Activated T-helper 2 cell treated with anti-CD3 and anti-CD28 coated beads, Interferon-gamma antibody, Interleukin-2, Interleukin-4, amounts not matched to agents 10 μg/mL and 5 μg/mL and 100 μg/mL, durations not matched to agents 14 hours and 24 hours and 36 hours (primary cell): ENCODE measurements around the gene CXCR4. TPM values are rescaled to one million over a fixed set of nuclear protein-coding genes. Genes with fewer than 3 reads are reported as not detected.
A peak's percentile ranks its signal among the peaks of the same experiment; 100 is the strongest.

Experiments used
- DNase-seq: peaks from one replicate; pipeline ENCODE4 v3.0.0; 2021; ENCODE audit warnings: low spot score
- H3K27ac Mint-ChIP-seq: one replicate; pipeline ENCODE4 v1.8.0; 2021; ENCODE audit warnings: mixed read lengths
- H3K27me3 Mint-ChIP-seq: one replicate; pipeline ENCODE4 v1.8.0; 2021; ENCODE audit warnings: low read depth, mixed read lengths
- H3K36me3 Mint-ChIP-seq: one replicate; pipeline ENCODE4 v1.8.0; 2021; ENCODE audit warnings: low read depth, mixed read lengths
- H3K4me1 Mint-ChIP-seq: one replicate; pipeline ENCODE4 v1.8.0; 2021; ENCODE audit warnings: low read depth, mixed read lengths
- H3K4me3 Mint-ChIP-seq: one replicate; pipeline ENCODE4 v1.8.0; 2021; ENCODE audit warnings: low read depth, mild to moderate bottlenecking, moderate library complexity, mixed read lengths
- H3K9me3 Mint-ChIP-seq: one replicate; pipeline ENCODE4 v1.8.0; 2021; ENCODE audit warnings: mixed read lengths
- intact Hi-C: fragments of 100-400 bp; cut with micrococcal nuclease; formaldehyde crosslinking; loops from one replicate; pipeline ENCODE4 v1.15.1; 2023
- total RNA-seq: library from RNA; stranded (reverse); gene quantifications from 2 replicates; pipeline ENCODE4 v1.2.3, GENCODE V29; 2022

CXCR4 gene
- total RNA-seq, 1 donor from 2014 or later = 144 TPM

DNA sequence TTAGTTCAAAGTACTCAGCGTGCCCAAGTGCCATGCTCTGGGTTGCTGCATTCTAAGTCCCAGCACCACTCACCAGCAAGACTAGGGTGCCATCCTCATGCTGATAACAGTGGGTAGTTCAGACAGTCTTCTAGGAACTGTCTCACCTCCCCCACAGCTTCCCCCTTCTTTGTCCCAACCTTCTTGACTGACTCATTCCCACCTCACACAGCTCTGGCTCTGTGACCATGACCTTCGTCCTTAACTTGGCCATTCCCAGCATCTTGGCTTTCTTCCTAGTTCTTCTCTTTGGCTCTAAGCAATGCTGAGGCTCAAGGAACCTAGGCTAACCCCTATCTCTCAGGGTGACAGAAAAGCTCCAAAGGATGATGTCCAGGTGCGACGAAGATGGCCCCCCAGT is 20.0 kb upstream of the CXCR4 start:
- DNase-seq = no peak
- H3K36me3 Mint-ChIP-seq = no peaks in the 10 kb centered on the region
- H3K27me3 Mint-ChIP-seq = peaks cover 48% of the 10 kb centered on the region
- no peaks in the 10 kb centered on the region for H3K9me3 Mint-ChIP-seq
- no peak overlapping the region for H3K4me3 Mint-ChIP-seq
- peaks cover 60% of the 10 kb centered on the region for H3K4me1 Mint-ChIP-seq
- H3K27ac Mint-ChIP-seq = no peak overlapping the region
- intact Hi-C loops = loop anchor here (10.0 kb wide), 1 partner anchor 473 kb away; no protein-coding TSS in a partner anchor

DNA sequence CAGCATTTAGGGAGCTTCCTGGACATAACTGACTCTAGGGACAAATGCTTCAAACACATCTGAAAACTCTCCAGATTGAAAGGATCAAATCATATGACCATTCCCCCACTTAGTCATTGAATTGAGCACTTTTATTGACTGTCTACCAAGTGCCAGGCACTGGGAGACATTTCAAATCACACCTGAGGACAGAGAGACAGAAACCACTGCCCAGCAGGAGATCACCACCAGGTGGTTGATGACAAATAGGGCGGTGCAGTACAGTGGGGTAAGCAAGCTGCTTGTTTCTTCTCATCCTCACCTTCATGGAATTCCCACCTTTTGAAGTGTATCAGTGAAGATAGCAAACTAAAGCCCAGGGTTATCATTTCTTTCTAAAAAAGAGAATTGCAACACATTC is 19.0 kb upstream of the CXCR4 start:
- no peaks in the 10 kb centered on the region for H3K36me3 Mint-ChIP-seq

DNA sequence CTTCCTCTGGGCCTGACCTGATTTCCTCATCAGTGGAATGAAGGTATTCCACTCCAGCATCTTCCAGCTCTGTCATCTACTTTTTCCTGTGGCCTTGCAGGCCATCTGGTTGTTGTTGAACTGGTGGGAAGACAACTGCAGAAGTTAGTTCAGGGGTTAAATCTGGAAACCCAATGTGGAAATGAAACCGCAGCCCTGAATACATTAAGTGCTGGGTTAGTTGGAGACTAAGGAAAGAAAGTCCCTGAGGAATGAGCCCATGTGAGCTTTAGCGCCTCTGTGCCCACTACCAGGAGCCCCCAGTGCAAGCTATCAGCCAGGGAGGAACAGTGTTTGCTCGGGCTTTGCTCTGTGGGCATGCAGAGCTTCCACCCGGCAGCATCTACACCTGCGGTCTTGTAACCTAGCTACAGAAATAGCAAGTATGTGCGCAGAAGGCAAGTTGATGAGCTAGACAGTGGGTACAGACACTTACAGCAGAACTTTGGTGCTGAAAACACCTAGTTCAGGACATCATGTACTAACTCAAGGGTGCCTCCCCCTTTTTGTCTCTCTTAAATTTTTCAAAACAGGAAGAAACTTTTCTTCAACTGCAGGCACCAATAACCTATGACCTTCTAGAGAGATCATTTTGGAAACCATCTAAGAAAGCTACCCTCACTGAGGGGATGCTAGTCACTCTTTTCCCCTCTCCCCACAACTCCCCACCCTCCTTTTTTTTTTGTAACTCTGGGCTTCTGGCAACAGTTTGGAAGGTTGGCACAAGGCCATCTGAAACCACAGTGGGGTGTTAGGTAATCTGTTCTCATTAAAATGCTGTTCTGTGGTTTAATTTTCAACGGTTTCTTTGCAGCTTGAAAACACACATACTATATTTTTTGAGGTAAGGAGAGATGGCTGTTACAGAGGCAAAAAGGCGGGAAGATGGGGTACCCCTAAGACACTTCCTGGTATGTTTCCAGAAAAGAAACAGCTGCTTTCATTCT is 18.3 kb upstream of the CXCR4 start:
- DNase-seq = peak; percentile 47
- H3K27me3 Mint-ChIP-seq = peaks cover 33% of the 10 kb centered on the region
- H3K36me3 Mint-ChIP-seq = no peaks in the 10 kb centered on the region
- H3K4me3 Mint-ChIP-seq = peak overlapping the region; percentile 13
- peaks cover 74% of the 10 kb centered on the region for H3K4me1 Mint-ChIP-seq
- no peaks in the 10 kb centered on the region for H3K9me3 Mint-ChIP-seq
- H3K27ac Mint-ChIP-seq = no peak overlapping the region
- intact Hi-C loops = loop anchor here (10.0 kb wide), 1 partner anchor 471 kb away; no protein-coding TSS in a partner anchor

More for the DNA sequence above, 19.0 kb upstream of the CXCR4 start:
- no peak for DNase-seq
- Mint-ChIP-seq H3K27ac (no peak overlapping the region), H3K4me3 (no peak overlapping the region), H3K27me3 (peaks cover 38% of the 10 kb centered on the region), H3K9me3 (no peaks in the 10 kb centered on the region), H3K4me1 (peaks cover 70% of the 10 kb centered on the region)
- intact Hi-C loops = loop anchor here (10.0 kb wide), 1 partner anchor 472 kb away; no protein-coding TSS in a partner anchor

DNA sequence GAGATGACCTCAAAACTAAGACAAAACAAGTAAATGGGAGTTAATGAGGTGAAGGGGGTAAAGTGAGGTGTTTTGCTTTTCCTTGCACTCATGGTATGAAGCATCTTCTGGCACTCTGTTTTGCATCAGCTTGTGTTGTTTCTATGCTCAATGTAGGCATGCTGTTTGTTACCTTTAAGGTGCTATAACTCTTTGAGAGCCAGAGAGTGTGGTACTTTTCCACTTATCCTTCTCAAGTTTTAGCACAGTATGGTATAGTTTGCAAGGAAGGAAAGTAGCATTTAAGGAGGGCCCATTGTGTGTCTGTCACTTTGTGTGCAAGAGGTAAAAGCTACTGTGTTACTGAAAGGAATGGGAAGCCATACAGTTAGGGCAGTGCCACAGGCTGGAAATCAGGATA is 17.5 kb upstream of the CXCR4 start:
- Mint-ChIP-seq H3K9me3 (no peaks in the 10 kb centered on the region), H3K27ac (no peak overlapping the region), H3K27me3 (peaks cover 28% of the 10 kb centered on the region), H3K4me3 (no peak overlapping the region), H3K4me1 (peaks cover 80% of the 10 kb centered on the region), H3K36me3 (no peaks in the 10 kb centered on the region)
- DNase-seq = no peak
- intact Hi-C loops = loop anchor here (10.0 kb wide), 1 partner anchor 471 kb away; no protein-coding TSS in a partner anchor

DNA sequence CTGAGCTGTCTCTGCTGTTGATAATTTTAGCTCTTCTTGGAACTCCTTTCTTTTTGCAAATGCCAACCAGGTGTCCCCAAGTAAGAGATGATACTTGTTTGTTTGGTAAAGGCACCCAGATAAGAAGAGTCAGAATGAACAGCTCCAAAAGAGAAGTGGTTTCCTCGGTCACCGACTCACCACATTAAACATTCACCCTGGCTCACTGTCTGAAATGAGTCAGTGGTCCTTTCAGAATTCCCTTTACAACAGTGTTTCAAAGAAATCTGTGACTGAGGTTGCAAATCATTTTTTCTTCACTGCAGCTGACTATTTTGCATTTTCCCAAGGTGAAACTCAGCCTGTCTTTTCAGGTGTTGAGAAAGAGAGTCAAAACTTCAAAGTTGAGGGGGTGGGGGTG is 16.2 kb upstream of the CXCR4 start:
- Mint-ChIP-seq H3K27me3 (peaks cover 21% of the 10 kb centered on the region), H3K4me1 (peaks cover 84% of the 10 kb centered on the region), H3K9me3 (no peaks in the 10 kb centered on the region), H3K4me3 (peak overlapping the region; percentile 47), H3K27ac (peak overlapping the region; percentile 82), H3K36me3 (no peaks in the 10 kb centered on the region)
- peak; percentile 48 for DNase-seq
- intact Hi-C loops = loop anchor here (1.0 to 10.0 kb wide), 6 partner anchors 177 to 469 kb away; partner anchors contain the start of gene MCM6

DNA sequence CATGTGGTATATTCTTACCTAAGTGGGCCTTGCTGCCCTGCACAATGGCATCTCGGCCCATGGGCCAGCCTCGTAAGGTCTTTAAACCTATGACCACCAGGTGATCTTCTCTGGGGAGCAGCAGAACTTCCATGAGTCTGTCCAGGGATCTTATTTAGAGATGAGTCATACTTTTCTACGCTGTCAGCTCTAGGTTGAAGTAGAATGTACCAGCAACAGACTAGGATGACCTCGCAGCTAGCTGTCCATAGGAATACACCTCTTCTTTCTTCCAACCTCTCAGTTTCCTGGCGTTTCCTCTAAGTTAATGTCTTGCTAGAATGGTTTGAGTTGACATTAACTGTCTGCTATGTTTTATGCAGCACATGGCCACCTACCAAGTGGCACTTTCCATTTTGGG is 15.6 kb upstream of the CXCR4 start:
- peak overlapping the region; percentile 82 for H3K27ac Mint-ChIP-seq
- H3K9me3 Mint-ChIP-seq = no peaks in the 10 kb centered on the region
- DNase-seq = no peak
- H3K36me3 Mint-ChIP-seq = no peaks in the 10 kb centered on the region
- intact Hi-C loops = loop anchor here (2.0 to 10.0 kb wide), 4 partner anchors 173 to 469 kb away; partner anchors contain the start of gene MCM6
- peaks cover 21% of the 10 kb centered on the region for H3K27me3 Mint-ChIP-seq
- H3K4me3 Mint-ChIP-seq = no peak overlapping the region
- H3K4me1 Mint-ChIP-seq = peaks cover 89% of the 10 kb centered on the region

DNA sequence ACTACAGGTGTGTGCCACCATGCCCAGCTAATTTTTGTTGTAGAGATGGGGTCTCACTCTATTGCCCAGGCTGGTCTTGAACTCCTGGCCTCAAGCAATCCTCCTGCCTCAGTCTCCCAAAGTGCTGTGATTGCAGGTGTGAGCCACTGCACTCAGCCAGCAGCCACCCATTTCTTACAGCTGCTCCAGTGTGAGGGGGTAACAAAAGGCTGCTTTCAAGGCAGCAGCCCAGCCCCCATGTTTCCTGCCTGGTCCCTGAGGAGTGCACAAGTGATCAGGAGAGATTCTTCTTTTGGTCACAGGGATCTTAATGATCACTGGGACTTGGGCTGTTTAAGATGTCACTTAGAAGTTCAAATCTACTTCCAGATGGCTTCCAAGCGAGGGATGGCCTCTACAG is 15.2 kb upstream of the CXCR4 start:
- intact Hi-C loops = loop anchor here (2.0 to 10.0 kb wide), 4 partner anchors 172 to 468 kb away; partner anchors contain the start of gene MCM6
- Mint-ChIP-seq H3K4me3 (no peak overlapping the region), H3K27me3 (peaks cover 19% of the 10 kb centered on the region), H3K27ac (peak overlapping the region; percentile 82), H3K4me1 (peaks cover 92% of the 10 kb centered on the region), H3K9me3 (no peaks in the 10 kb centered on the region), H3K36me3 (no peaks in the 10 kb centered on the region)
- no peak for DNase-seq

DNA sequence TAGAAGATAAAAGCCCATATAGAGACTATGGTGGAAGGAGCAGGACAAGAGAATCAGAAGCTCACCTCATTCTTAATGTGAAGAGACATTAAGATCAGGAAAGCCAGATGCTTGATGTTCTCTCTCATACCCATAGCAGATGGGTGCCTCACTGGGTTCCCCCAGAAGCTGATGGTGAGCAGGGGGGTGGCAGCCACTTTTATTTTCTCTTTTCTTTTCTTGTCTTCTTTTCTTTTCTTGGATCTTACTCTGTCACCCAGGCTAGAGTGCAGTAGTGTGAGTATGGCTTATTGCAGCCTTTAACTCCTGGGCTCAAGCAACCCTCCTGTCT is 14.8 kb upstream of the CXCR4 start:
- intact Hi-C loops = loop anchor here (1.0 to 10.0 kb wide), 11 partner anchors 14 to 468 kb away; partner anchors contain the start of genes CXCR4, DARS1 and MCM6
- H3K4me1 Mint-ChIP-seq = peaks cover 88% of the 10 kb centered on the region
- peaks cover 17% of the 10 kb centered on the region for H3K27me3 Mint-ChIP-seq
- no peak for DNase-seq
- peak overlapping the region; percentile 46 for H3K4me3 Mint-ChIP-seq
- H3K27ac Mint-ChIP-seq = peak overlapping the region; percentile 80
- no peaks in the 10 kb centered on the region for H3K9me3 Mint-ChIP-seq
- no peaks in the 10 kb centered on the region for H3K36me3 Mint-ChIP-seq

DNA sequence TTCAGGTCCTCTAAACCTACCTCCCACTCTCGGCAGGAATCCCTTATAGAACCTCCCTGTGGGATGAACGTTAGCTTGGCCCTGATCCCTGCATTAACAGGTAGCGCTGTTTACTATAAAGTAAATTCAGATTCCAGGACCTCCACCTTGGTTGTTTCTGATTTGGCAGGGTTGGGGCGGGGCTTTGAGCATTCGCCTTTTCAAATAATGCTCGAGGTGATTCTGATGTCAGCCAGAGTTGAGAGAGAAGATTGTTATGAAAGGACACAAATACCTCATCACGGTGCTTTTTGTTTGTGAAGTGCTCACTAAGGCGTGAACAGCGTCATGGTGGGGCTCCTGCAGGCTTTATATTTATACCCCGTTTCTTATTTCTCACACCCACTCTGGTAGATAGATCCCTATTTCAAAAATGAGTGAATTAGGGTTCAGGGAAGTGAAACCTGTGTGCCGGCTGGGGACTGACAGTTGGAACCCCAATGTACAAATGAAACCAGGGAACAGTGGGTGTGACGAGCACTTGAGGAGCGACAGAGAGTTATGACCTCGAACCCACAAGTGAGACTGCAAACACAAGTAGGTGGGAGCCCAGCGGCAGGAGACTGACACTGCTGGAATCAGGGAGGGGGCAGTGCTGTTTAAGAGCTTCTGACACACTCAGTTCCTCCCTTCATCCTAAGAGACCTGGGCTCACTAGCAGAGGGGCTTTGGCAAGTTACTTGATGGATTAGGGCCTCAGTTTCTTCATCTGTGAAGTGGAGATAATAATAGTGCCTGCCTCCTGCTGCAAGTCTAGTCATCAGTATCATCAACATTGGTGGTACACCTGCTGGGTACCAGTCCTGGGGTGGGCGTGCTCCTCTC is 14.2 kb upstream of the CXCR4 start:
- H3K27me3 Mint-ChIP-seq = peaks cover 15% of the 10 kb centered on the region
- peak overlapping the region; percentile 80 for H3K27ac Mint-ChIP-seq
- intact Hi-C loops = loop anchor here (1.0 to 10.0 kb wide), 11 partner anchors 14 to 467 kb away; partner anchors contain the start of genes CXCR4, DARS1 and MCM6
- no peaks in the 10 kb centered on the region for H3K36me3 Mint-ChIP-seq
- peaks cover 82% of the 10 kb centered on the region for H3K4me1 Mint-ChIP-seq
- H3K9me3 Mint-ChIP-seq = no peaks in the 10 kb centered on the region
- DNase-seq = peak; percentile 57
- H3K4me3 Mint-ChIP-seq = peak overlapping the region; percentile 46

DNA sequence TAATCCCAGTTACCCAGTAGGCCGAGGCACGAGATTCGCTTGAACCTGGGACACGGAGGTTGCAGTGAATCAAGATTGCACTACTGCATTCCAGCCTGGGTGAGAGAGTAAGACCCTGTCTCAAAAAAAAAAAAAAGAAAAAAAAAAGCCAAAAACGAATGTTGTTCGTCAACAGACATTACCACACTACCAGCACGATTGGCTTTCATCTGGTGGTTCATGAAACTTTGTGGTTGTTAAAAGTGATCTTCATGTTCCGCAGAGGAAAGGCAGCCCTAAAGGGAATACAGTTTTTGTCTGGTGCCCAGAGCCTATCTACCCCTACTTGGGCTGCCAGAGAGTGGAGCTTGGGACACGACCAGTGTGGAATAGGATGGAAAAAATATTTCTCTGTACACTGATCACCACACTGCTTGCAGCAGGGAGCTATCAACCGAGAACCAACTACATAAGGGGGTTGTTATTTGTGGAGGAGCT is 13.6 kb upstream of the CXCR4 start:
- Mint-ChIP-seq H3K27ac (peak overlapping the region; percentile 80), H3K36me3 (no peaks in the 10 kb centered on the region), H3K4me1 (peaks cover 77% of the 10 kb centered on the region), H3K9me3 (no peaks in the 10 kb centered on the region), H3K27me3 (peaks cover 15% of the 10 kb centered on the region), H3K4me3 (peak overlapping the region; percentile 56)
- intact Hi-C loops = loop anchor here (5.0 to 10.0 kb wide), 3 partner anchors 214 to 467 kb away; partner anchors contain the start of gene MCM6
- DNase-seq = peak; percentile 46

DNA sequence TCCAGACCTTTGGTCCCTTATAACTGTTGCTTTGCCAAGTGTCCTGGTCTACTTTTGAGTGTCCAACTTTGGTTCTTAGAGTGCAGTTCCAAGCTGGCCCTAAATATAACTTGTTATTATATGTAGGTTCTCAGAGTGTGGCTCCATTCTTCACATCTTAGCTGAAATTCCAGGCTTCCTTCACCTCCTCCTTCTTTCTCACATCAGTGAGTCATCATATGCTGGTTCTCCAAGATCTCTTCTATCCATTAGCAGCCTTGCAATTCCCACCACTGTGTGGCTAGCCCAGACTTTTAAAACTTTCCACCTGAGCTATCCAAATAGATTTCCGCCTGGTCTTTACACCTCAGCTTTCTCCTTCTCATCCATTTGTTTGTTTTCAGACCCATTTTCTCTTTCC is 12.6 kb upstream of the CXCR4 start:
- peaks cover 20% of the 10 kb centered on the region for H3K27me3 Mint-ChIP-seq
- intact Hi-C loops = loop anchor here (5.0 to 10.0 kb wide), 3 partner anchors 213 to 466 kb away; partner anchors contain the start of gene MCM6
- peaks cover 70% of the 10 kb centered on the region for H3K4me1 Mint-ChIP-seq
- H3K4me3 Mint-ChIP-seq = peak overlapping the region; percentile 11
- no peaks in the 10 kb centered on the region for H3K36me3 Mint-ChIP-seq
- no peaks in the 10 kb centered on the region for H3K9me3 Mint-ChIP-seq
- no peak for DNase-seq
- peak overlapping the region; percentile 67 for H3K27ac Mint-ChIP-seq

DNA sequence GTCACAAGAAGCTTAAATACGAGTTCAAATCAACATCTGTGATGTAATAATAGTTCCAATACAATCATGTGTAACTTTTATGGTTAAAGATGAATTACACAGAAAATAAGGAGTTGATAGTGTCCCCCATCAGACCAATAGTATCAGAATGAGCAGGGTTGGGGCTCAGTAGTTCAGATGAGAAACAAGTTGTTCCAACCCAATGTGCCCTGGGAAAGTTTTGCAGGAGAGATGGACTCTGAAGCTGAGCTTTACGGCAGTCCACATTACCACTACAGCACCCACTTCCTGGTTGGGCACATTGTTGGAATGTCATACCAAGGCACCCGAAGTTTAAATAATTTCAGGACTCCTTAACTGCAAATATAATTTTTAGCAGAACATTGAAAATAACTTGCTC is 12.1 kb upstream of the CXCR4 start:
- Mint-ChIP-seq H3K27me3 (peaks cover 23% of the 10 kb centered on the region), H3K9me3 (no peaks in the 10 kb centered on the region), H3K36me3 (no peaks in the 10 kb centered on the region), H3K27ac (peak overlapping the region; percentile 71), H3K4me3 (no peak overlapping the region), H3K4me1 (peaks cover 70% of the 10 kb centered on the region)
- DNase-seq = no peak
- intact Hi-C loops = loop anchor here (5.0 to 10.0 kb wide), 3 partner anchors 213 to 465 kb away; partner anchors contain the start of gene MCM6
